GM18519 (cell line): Measurements from ENCODE around the gene KCTD7.
"Not testable (repeated sequence)": the region's sequence is repeated elsewhere in the genome, so short reads cannot be mapped to it uniquely, and the experiment has no call there.

ENCODE experiments used
- ATAC-seq: cut with Tn5 transposase; IDR thresholded peaks from one replicate; pipeline ENCODE4 v1.9.1; 2021; ENCODE audit warnings: mild to moderate bottlenecking, moderate library complexity; ENCODE audit not compliant: unreplicated experiment, low FRiP score

The KCTD7 gene

GRCh38 chr7:66628361-66629221 is at the start of gene KCTD7:
KCTD7 (plus strand) TSS chr7:66628881; CDS start chr7:66629065, 184 bp downstream.
- ATAC-seq: peak; percentile 79

- not testable (repeated sequence) for ATAC-seq
Measured at GRCh38 chr7:66580380-66580779, 48.3 kb upstream of the KCTD7 start.

GRCh38 chr7:66582816-66583489 is 45.7 kb upstream of the KCTD7 start:
- not testable (repeated sequence) for ATAC-seq

GRCh38 chr7:66583490-66584110 is 45.1 kb upstream of the KCTD7 start:
- ATAC-seq: no peak

GRCh38 chr7:66586181-66586580 is 42.5 kb upstream of the KCTD7 start:
- ATAC-seq: no peak

GRCh38 chr7:66588226-66588625 is 40.5 kb upstream of the KCTD7 start:
- not testable (repeated sequence) for ATAC-seq

- not testable (repeated sequence) for ATAC-seq
Measured at GRCh38 chr7:66588856-66589570, 39.7 kb upstream of the KCTD7 start.

- ATAC-seq: not testable (repeated sequence)
Measured at GRCh38 chr7:66590302-66591057, 38.2 kb upstream of the KCTD7 start.

GRCh38 chr7:66591058-66591798 is 37.5 kb upstream of the KCTD7 start:
- not testable (repeated sequence) for ATAC-seq

- peak; percentile 97 for ATAC-seq
Measured at GRCh38 chr7:66591799-66592596, 36.7 kb upstream of the KCTD7 start.

- not testable (repeated sequence) for ATAC-seq
Measured at GRCh38 chr7:66592597-66593146, 36.0 kb upstream of the KCTD7 start.

- not testable (repeated sequence) for ATAC-seq
Measured at GRCh38 chr7:66594082-66594481, 34.6 kb upstream of the KCTD7 start.

GRCh38 chr7:66597461-66597860 is 31.2 kb upstream of the KCTD7 start:
- ATAC-seq: no peak

- ATAC-seq: no peak
Measured at GRCh38 chr7:66602159-66602558, 26.5 kb upstream of the KCTD7 start.

- no peak for ATAC-seq
Measured at GRCh38 chr7:66604198-66604597, 24.5 kb upstream of the KCTD7 start.

- not testable (repeated sequence) for ATAC-seq
Measured at GRCh38 chr7:66606540-66607291, 22.0 kb upstream of the KCTD7 start.

GRCh38 chr7:66609176-66609575 is 19.5 kb upstream of the KCTD7 start:
- no peak for ATAC-seq
